Measurements from ENCODE around the gene BMP5.
"Not testable (repeated sequence)": the region's sequence is repeated elsewhere in the genome, so short reads cannot be mapped to it uniquely, and the experiment has no call there.

BMP5 gene

DNA sequence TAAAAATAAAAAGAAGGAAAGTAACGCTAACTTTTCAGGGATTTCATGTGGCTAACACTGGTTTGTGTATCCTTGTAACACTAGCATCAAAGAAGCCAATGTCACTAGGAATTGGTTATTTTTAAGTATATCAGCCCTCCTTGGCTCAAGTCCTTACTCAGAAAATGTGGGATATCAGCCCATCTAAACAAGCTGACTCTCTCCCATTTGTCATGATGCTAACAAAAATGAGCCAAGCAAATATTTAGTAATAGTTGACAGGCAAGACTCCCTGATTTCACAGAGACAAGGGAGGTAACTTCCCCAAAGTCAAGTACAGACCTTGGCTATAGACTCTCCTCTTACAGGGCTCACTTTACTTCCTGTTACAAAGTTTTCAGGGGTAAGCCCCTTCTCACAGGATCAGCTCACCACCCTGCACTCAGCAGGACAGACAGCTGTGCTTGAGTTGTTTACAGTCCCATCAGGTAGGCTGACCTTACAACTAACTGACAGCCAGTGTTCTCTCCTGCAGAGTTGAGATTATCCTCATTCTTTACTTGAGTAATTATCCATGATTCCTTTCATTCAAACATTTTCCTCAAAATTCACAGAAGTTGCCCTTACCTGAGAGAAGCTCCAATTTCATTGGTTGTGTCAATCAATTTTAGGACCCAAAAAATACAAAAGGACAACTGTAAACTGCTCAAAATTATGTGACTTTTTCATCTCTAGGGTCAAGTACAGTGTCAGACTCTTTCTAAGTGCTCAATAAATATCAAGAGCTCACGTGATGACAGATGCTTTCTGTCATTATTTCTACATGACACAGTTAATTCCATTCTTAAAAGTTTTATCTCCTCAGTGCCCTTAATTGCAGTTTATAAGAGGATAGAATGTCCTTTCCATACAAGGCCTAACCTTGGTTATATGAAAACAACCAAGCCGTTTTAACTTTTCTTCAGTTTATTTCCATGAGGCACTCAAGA is 38.1 kb upstream of the BMP5 start:
- TF ChIP-seq, protein P1, sequence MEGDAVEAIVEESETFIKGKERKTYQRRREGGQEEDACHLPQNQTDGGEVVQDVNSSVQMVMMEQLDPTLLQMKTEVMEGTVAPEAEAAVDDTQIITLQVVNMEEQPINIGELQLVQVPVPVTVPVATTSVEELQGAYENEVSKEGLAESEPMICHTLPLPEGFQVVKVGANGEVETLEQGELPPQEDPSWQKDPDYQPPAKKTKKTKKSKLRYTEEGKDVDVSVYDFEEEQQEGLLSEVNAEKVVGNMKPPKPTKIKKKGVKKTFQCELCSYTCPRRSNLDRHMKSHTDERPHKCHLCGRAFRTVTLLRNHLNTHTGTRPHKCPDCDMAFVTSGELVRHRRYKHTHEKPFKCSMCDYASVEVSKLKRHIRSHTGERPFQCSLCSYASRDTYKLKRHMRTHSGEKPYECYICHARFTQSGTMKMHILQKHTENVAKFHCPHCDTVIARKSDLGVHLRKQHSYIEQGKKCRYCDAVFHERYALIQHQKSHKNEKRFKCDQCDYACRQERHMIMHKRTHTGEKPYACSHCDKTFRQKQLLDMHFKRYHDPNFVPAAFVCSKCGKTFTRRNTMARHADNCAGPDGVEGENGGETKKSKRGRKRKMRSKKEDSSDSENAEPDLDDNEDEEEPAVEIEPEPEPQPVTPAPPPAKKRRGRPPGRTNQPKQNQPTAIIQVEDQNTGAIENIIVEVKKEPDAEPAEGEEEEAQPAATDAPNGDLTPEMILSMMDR (IDR thresholded peaks at IDR 0.05; ENCODE audit: low read depth, low read length, missing control alignments): no peak
- DNase-seq (ENCODE audit: extremely low read depth, low read depth): no peak
- H3K4me3 ChIP-seq (replicated peaks; ENCODE audit: low read depth, low read length): no peak overlapping the region

DNA sequence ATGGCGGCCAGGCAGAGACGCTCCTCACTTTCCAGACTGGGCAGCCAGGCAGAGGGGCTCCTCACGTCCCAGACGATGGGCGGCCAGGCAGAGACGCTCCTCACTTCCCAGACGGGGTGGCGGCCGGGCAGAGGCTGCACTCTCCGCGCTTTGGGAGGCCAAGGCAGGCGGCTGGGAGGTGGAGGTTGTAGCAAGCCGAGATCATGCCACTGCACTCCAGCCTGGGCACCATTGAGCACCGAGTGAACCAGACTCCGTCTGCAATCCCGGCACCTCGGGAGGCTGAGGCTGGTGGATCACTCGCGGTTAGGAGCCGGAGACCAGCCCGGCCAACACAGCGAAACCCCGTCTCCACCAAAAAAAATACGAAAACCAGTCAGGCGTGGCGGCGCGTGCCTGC is 35.1 kb upstream of the BMP5 start:
- DNase-seq (ENCODE audit: extremely low read depth, low read depth); H3K4me3 ChIP-seq (replicated peaks; ENCODE audit: low read depth, low read length): not testable (repeated sequence)

DNA sequence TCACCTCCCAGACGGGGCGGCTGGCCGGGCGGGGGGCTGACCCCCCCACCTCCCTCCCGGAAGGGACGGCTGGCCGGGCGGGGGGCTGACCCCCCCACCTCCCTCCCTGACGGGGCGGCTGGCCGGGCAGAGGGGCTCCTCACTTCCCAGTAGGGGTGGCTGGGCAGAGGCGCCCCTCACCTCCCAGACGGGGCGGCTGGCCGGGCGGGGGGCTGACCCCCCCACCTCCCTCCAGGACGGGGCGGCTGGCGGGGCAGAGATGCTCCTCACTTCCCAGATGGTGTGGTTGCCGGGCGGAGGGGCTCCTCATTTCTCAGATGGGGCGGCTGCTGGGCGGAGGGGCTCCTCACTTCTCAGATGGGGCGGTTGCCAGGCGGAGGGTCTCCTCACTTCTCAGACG is 34.5 kb upstream of the BMP5 start:
- not testable (repeated sequence) for DNase-seq (ENCODE audit: extremely low read depth, low read depth); H3K4me3 ChIP-seq (replicated peaks; ENCODE audit: low read depth, low read length)

DNA sequence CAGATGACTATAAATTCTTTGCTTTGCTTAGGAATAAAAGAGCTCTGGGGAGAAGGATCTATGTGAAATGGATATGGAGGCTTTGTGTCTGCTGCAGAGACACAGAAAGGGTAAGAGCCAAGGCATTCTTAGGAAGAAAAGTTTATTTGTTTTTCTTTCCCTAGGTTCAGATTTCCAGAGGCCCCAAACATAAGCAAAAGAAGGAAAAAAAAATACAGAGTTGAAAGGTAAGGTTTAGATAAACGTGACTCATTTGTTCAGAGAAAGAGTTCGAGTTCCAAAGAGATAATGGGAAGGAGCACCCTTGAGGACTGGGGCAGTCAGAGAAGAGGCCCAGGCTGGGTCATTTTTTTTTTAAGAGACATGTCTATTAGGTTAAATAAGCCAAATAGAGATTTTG is 27.4 kb upstream of the BMP5 start:
- H3K4me3 ChIP-seq (replicated peaks; ENCODE audit: low read depth, low read length): no peak overlapping the region
- TF ChIP-seq, protein P1 (IDR thresholded peaks at IDR 0.05; ENCODE audit: low read depth, low read length, missing control alignments): no peak
- DNase-seq (ENCODE audit: extremely low read depth, low read depth): no peak

DNA sequence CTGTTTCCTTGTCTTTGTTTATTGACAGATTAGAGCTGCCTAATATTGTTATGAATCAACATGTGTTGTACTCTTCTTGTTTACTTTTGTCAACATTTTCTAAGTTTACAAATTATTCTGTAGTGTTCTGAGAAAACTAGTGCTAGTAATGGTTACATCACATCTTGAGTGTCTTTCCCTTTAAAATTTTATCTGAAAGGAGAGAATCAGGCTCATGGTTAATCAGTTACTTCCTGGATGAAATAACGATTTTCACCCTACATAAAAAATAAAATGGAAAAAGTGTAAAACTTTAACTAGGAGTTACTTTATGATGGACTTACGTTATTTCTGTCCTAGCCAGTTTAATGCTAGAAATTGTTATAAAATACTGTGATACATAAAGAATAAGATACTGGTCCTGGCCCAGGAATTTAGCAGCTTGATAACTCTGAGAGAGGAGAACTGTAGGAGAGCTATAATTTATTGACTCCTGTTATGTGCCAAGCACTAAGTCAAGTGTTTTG is 26.4 kb upstream of the BMP5 start:
- no peak overlapping the region for H3K4me3 ChIP-seq (replicated peaks; ENCODE audit: low read depth, low read length)
- DNase-seq (ENCODE audit: extremely low read depth, low read depth): no peak
- TF ChIP-seq, protein P1 (IDR thresholded peaks at IDR 0.05; ENCODE audit: low read depth, low read length, missing control alignments): no peak

DNA sequence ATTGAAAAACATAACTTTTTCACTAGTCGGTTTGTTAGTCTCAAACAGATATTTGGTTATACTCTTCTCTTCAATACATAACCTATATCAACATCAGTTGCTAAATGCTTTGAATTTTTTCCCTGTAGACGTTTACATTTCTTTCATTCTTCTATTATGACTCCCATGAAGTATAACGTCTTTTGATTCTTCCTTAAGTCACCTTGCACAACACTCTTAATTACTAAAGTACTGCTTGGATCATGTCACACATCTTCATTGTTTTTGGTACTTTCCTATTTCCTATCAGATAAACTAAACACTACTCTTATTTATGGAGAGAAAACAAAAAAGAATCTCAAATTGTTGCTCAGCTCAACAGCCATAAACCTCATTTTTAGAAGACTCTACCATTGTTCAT is 23.0 kb upstream of the BMP5 start:
- DNase-seq (ENCODE audit: extremely low read depth, low read depth): no peak
- H3K4me3 ChIP-seq (replicated peaks; ENCODE audit: low read depth, low read length): no peak overlapping the region
- TF ChIP-seq, protein P1 (IDR thresholded peaks at IDR 0.05; ENCODE audit: low read depth, low read length, missing control alignments): no peak

DNA sequence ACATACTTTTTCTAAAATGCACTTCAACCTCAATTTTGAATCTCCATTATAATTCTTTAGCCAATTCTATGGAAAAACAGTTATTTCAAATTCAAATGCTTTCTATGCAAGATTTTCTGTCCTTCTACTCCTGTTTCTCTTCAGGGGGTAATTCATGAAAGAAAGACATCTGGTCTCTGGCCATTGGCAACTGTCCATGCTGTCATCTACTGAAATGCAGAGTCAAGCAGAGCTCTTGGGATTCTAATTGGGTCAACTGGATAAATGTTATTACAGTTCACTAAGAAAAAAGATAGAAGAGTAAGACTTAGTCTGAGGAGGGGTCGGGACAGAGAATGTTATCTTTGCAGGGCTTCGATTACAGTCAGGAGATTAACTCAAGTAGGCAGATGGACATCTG is 22.0 kb upstream of the BMP5 start:
- no peak for DNase-seq (ENCODE audit: extremely low read depth, low read depth)
- TF ChIP-seq, protein P1 (IDR thresholded peaks at IDR 0.05; ENCODE audit: low read depth, low read length, missing control alignments): no peak

More for the DNA sequence above, 22.0 kb upstream of the BMP5 start:
- H3K4me3 ChIP-seq (replicated peaks; ENCODE audit: low read depth, low read length): no peak overlapping the region
